Measurements from ENCODE around the gene NET1. TPM values are rescaled to one million over a fixed set of nuclear protein-coding genes. Genes with fewer than 3 reads are reported as not detected.
"Not testable (repeated sequence)": the region's sequence is repeated elsewhere in the genome, so short reads cannot be mapped to it uniquely, and the experiment has no call there.

The NET1 gene
- total and polyA plus RNA-seq, 9 donors: 31.0 to 79.2 (median 51.0) TPM

GRCh38 chr10:5468262-5469106 is 56.1 kb downstream of the NET1 start:
- Histone ChIP-seq H3K4me3 (no peak overlapping the region), H3K27me3 (no peaks in the 10 kb centered on the region), H3K27ac (no peak overlapping the region), H3K9me3 (peaks cover 0 to 6% of the 10 kb centered on the region in 2 donors), H3K4me1 (ENCODE audit: insufficient read depth) (no peaks in the 10 kb centered on the region), H3K36me3 (no peaks in the 10 kb centered on the region)
- 95 to 97% (median 95%) methylated on average over 8 of the region's 8 CpGs for WGBS, 3 donors
- intact Hi-C loops (cut with DNase I): no loop called here
- no peak for TF ChIP-seq CTCF (IDR thresholded peaks at IDR 0.05)
- no peak for TF ChIP-seq EP300 (IDR thresholded peaks at IDR 0.05)
- no peak for TF ChIP-seq POLR2A (IDR thresholded peaks at IDR 0.05)
- no peak for DNase-seq

- no peaks in the 10 kb centered on the region for H3K27me3 ChIP-seq
- peaks cover 0 to 6% of the 10 kb centered on the region in 2 donors for H3K9me3 ChIP-seq
- H3K4me3 ChIP-seq: no peak overlapping the region
- intact Hi-C loops (cut with DNase I): no loop called here
- no peaks in the 10 kb centered on the region for H3K4me1 ChIP-seq (ENCODE audit: insufficient read depth)
- TF ChIP-seq CTCF (IDR thresholded peaks at IDR 0.05) (no peak), EP300 (IDR thresholded peaks at IDR 0.05) (no peak), POLR2A (IDR thresholded peaks at IDR 0.05) (no peak)
- no peak overlapping the region for H3K27ac ChIP-seq
- WGBS, 3 donors: 85 to 90% (median 90%) methylated on average over 15 of the region's 15 CpGs
- no peak for DNase-seq
- H3K36me3 ChIP-seq: no peaks in the 10 kb centered on the region
These were observed 57.1 kb downstream of the NET1 start for GRCh38 chr10:5469353-5470061.

GRCh38 chr10:5470062-5470751 is 57.9 kb downstream of the NET1 start:
- Histone ChIP-seq H3K27ac (no peak overlapping the region), H3K4me3 (no peak overlapping the region), H3K27me3 (no peaks in the 10 kb centered on the region), H3K36me3 (no peaks in the 10 kb centered on the region), H3K4me1 (ENCODE audit: insufficient read depth) (no peaks in the 10 kb centered on the region), H3K9me3 (peaks cover 0 to 6% of the 10 kb centered on the region in 2 donors)
- intact Hi-C loops (cut with DNase I): no loop called here
- no peak for DNase-seq
- whole genome bisulfite sequencing, 3 donors: 97 to 98% (median 97%) methylated on average over 14 to 15 of the region's 15 CpGs
- no peak for TF ChIP-seq EP300 (IDR thresholded peaks at IDR 0.05)
- no peak for TF ChIP-seq POLR2A (IDR thresholded peaks at IDR 0.05)
- TF ChIP-seq CTCF (IDR thresholded peaks at IDR 0.05): no peak

- H3K27me3 ChIP-seq; H3K36me3 ChIP-seq; DNase-seq; H3K4me3 ChIP-seq; H3K27ac ChIP-seq; H3K4me1 ChIP-seq (ENCODE audit: insufficient read depth); H3K9me3 ChIP-seq; intact Hi-C loops (cut with DNase I): not testable (repeated sequence)
- 81 to 89% (median 81%) methylated on average over 4 of the region's 4 CpGs for WGBS, 3 donors
These were observed 62.3 kb downstream of the NET1 start for GRCh38 chr10:5474642-5475041.

GRCh38 chr10:5475088-5475487 is 62.7 kb downstream of the NET1 start:
- intact Hi-C loops (cut with DNase I); H3K27me3 ChIP-seq; H3K4me1 ChIP-seq (ENCODE audit: insufficient read depth); H3K9me3 ChIP-seq; H3K4me3 ChIP-seq; H3K36me3 ChIP-seq; H3K27ac ChIP-seq; DNase-seq: not testable (repeated sequence)
- WGBS, 3 donors: 86 to 97% (median 96%) methylated on average over 6 to 8 of the region's 8 CpGs

- WGBS, 3 donors: 95 to 97% (median 97%) methylated on average over 11 to 12 of the region's 12 CpGs
- DNase-seq; H3K4me1 ChIP-seq (ENCODE audit: insufficient read depth); H3K27me3 ChIP-seq; intact Hi-C loops (cut with DNase I); H3K9me3 ChIP-seq; H3K4me3 ChIP-seq; H3K36me3 ChIP-seq; H3K27ac ChIP-seq: not testable (repeated sequence)
These were observed 63.8 kb downstream of the NET1 start for GRCh38 chr10:5475974-5476807.
